Large intestine (tissue), 1 donor: ENCODE measurements around the gene CEP57. TPM values are rescaled to one million over a fixed set of nuclear protein-coding genes. Genes with fewer than 3 reads are reported as not detected.

Experiments
- polyA plus RNA-seq: library from polyadenylated mRNA; unstranded; fragments of 120-200 nt; gene quantifications from one replicate; pipeline ENCODE4 v1.2.1, GENCODE V29; 2013

Gene CEP57
- polyA plus RNA-seq, 1 donor, result 80.0 TPM

Other genes starting within 250 kb of the CEP57 start
- 41.0 TPM for gene FAM76B, start 716 bp upstream of the CEP57 start, polyA plus RNA-seq
- gene MTMR2, start 133.6 kb downstream of the CEP57 start, polyA plus RNA-seq, result 27.7 TPM